GM23338 (cell line): ENCODE results near the gene UQCRH. TPM values are rescaled to one million over a fixed set of nuclear protein-coding genes. Genes with fewer than 3 reads are reported as not detected.
A peak's percentile ranks its signal among the peaks of the same experiment; 100 is the strongest.

ENCODE experiments used
- ATAC-seq: fragments of 200-7000 bp; cut with Tn5 transposase; 3 replicates; pipeline ENCODE4 v1.9.1; 2020
- DNase-seq: peaks from one replicate; pipeline ENCODE4 v3.0.0-alpha.2; 2015; ENCODE audit warnings: low spot score
- H2AFZ ChIP-seq: fragments of 200-600 bp; sonication (generic); 2 replicates; pipeline ENCODE4 v1.8.0; 2016; ENCODE audit warnings: antibody characterized with exemption, mild to moderate bottlenecking, moderate library complexity
- H3F3A ChIP-seq: fragments of 200-600 bp; sonication (generic); replicated peaks from 2 replicates; pipeline ENCODE4 v1.8.0; 2017; ENCODE audit warnings: antibody characterized with exemption, mixed run types, low read depth
- H3K27ac ChIP-seq: fragments of 200-600 bp; sonication (generic); 2 replicates; pipeline ENCODE4 v1.6.1; 2016; ENCODE audit warnings: low read depth
- H3K27me3 ChIP-seq: fragments of 200-600 bp; sonication (generic); 2 replicates; pipeline ENCODE4 v1.8.0; 2016; ENCODE audit warnings: mild to moderate bottlenecking, mixed run types, moderate library complexity; ENCODE audit not compliant: insufficient read depth
- H3K36me3 ChIP-seq: fragments of 200-600 bp; sonication (generic); 2 replicates; pipeline ENCODE4 v1.8.0; 2016; ENCODE audit warnings: mild to moderate bottlenecking; ENCODE audit not compliant: insufficient read depth
- H3K4me1 ChIP-seq: fragments of 200-600 bp; sonication (generic); 2 replicates; pipeline ENCODE4 v1.8.0; 2016; ENCODE audit warnings: mild to moderate bottlenecking, moderate library complexity; ENCODE audit not compliant: insufficient read depth
- H3K4me2 ChIP-seq: fragments of 200-600 bp; sonication (generic); 2 replicates; pipeline ENCODE4 v1.7.1; 2017; ENCODE audit warnings: mixed run types
- H3K4me3 ChIP-seq: fragments of 200-600 bp; sonication (generic); 2 replicates; pipeline ENCODE4 v1.6.1; 2016; ENCODE audit warnings: mixed run types
- H3K79me2 ChIP-seq: fragments of 200-600 bp; sonication (generic); replicated peaks from 2 replicates; pipeline ENCODE4 v1.8.0; 2017; ENCODE audit warnings: mild to moderate bottlenecking; ENCODE audit not compliant: insufficient read depth
- H3K9me2 ChIP-seq: fragments of 200-600 bp; sonication (generic); 2 replicates; pipeline ENCODE4 v1.8.0; 2017; ENCODE audit not compliant: insufficient read depth
- H4K20me1 ChIP-seq: fragments of 200-600 bp; sonication (generic); replicated peaks from 2 replicates; pipeline ENCODE4 v1.8.0; 2017; ENCODE audit warnings: mild to moderate bottlenecking; ENCODE audit not compliant: insufficient read depth
- H3K27ac Mint-ChIP-seq: 2 replicates; pipeline ENCODE4 v1.8.0; 2020; ENCODE audit warnings: inconsistent platforms, mild to moderate bottlenecking, moderate library complexity, mixed read lengths
- H3K27me3 Mint-ChIP-seq: 3 replicates; pipeline ENCODE4 v1.8.0; 2022; ENCODE audit warnings: low read depth, mild to moderate bottlenecking, moderate library complexity, mixed read lengths, inconsistent platforms; ENCODE audit not compliant: insufficient read depth, poor library complexity
- H3K36me3 Mint-ChIP-seq: 3 replicates; pipeline ENCODE4 v1.8.0; 2021; ENCODE audit warnings: low read depth, mild to moderate bottlenecking, inconsistent platforms, moderate library complexity, mixed read lengths
- H3K4me1 Mint-ChIP-seq: 3 replicates; pipeline ENCODE4 v1.8.0; 2020; ENCODE audit warnings: mild to moderate bottlenecking, inconsistent platforms, mixed read lengths
- H3K4me3 Mint-ChIP-seq: 3 replicates; pipeline ENCODE4 v1.8.0; 2021; ENCODE audit warnings: moderate library complexity, mild to moderate bottlenecking, inconsistent platforms, mixed read lengths
- H3K9me3 Mint-ChIP-seq: 3 replicates; pipeline ENCODE4 v1.8.0; 2020; ENCODE audit warnings: moderate library complexity, mild to moderate bottlenecking, inconsistent platforms, mixed read lengths
- JUNB ChIP-seq: IDR thresholded peaks from one replicate; pipeline ENCODE4 v1.6.1; 2016; ENCODE audit warnings: antibody characterized with exemption; ENCODE audit not compliant: unreplicated experiment
- polyA plus RNA-seq: library from polyadenylated mRNA; unstranded; fragments of >200 nt; fragmentation: Nextera tagmentation; extraction: Ambion mirVana; gene quantifications from 2 replicates; pipeline ENCODE4 v1.2.1, GENCODE V29; 2016
- total RNA-seq: library from RNA; depleted of rRNA; stranded (reverse); fragments of >200 nt; shearing (Covaris generic); gene quantifications from 2 replicates; pipeline ENCODE4 v1.2.3, GENCODE V29; 2014
- TF ChIP-seq, protein P1 (sequence below): fragments of 250-450 bp; sonication (Bioruptor Pico); IDR thresholded peaks from 2 replicates; pipeline ENCODE4 v1.5.0; 2020; ENCODE audit warnings: mild to moderate bottlenecking, moderate library complexity
- TF ChIP-seq, protein P2 (sequence below): IDR thresholded peaks from 2 replicates; pipeline ENCODE4 v1.6.1; 2016; ENCODE audit warnings: antibody characterized with exemption

The UQCRH gene
- total and polyA plus RNA-seq, 2 experiments from 2014 or later = 579 to 1,330 TPM

DNA sequence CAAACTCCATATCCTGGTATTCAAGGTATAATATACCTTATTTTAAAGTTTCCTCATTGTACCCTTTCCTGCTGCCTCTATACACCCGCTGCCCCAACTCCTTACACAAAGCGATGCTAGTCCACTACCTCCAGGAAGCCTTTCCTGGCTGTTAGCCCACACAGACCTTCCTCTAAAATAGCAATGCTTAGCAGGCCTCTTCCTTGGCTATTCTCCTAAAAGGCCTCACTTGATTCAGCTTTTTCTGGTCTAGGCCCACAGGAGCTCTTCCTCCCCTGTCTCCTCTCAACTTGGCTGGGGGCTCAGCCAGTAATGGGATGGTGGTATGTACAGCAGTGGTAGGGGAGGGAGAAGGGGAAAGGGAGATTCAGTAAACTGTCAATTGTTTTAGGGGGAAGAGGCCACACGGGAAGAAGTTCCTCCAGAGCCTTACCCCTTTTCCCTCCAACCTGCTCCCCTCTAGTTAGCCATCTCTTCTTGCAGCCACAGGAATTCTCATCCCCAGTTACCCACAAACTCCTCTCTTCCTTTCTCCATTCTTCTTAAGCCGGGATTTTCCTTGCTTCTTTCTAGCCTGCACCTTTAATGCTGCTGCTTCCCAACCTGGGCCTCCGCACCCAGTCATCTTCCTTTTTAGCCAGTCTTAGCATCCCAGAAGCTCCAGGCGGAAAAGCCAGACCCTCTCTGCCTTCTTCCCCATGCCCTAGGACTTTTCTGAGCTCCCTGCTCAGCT, 2.7 kb upstream of the UQCRH start (continued):
- TF ChIP-seq, protein P1, sequence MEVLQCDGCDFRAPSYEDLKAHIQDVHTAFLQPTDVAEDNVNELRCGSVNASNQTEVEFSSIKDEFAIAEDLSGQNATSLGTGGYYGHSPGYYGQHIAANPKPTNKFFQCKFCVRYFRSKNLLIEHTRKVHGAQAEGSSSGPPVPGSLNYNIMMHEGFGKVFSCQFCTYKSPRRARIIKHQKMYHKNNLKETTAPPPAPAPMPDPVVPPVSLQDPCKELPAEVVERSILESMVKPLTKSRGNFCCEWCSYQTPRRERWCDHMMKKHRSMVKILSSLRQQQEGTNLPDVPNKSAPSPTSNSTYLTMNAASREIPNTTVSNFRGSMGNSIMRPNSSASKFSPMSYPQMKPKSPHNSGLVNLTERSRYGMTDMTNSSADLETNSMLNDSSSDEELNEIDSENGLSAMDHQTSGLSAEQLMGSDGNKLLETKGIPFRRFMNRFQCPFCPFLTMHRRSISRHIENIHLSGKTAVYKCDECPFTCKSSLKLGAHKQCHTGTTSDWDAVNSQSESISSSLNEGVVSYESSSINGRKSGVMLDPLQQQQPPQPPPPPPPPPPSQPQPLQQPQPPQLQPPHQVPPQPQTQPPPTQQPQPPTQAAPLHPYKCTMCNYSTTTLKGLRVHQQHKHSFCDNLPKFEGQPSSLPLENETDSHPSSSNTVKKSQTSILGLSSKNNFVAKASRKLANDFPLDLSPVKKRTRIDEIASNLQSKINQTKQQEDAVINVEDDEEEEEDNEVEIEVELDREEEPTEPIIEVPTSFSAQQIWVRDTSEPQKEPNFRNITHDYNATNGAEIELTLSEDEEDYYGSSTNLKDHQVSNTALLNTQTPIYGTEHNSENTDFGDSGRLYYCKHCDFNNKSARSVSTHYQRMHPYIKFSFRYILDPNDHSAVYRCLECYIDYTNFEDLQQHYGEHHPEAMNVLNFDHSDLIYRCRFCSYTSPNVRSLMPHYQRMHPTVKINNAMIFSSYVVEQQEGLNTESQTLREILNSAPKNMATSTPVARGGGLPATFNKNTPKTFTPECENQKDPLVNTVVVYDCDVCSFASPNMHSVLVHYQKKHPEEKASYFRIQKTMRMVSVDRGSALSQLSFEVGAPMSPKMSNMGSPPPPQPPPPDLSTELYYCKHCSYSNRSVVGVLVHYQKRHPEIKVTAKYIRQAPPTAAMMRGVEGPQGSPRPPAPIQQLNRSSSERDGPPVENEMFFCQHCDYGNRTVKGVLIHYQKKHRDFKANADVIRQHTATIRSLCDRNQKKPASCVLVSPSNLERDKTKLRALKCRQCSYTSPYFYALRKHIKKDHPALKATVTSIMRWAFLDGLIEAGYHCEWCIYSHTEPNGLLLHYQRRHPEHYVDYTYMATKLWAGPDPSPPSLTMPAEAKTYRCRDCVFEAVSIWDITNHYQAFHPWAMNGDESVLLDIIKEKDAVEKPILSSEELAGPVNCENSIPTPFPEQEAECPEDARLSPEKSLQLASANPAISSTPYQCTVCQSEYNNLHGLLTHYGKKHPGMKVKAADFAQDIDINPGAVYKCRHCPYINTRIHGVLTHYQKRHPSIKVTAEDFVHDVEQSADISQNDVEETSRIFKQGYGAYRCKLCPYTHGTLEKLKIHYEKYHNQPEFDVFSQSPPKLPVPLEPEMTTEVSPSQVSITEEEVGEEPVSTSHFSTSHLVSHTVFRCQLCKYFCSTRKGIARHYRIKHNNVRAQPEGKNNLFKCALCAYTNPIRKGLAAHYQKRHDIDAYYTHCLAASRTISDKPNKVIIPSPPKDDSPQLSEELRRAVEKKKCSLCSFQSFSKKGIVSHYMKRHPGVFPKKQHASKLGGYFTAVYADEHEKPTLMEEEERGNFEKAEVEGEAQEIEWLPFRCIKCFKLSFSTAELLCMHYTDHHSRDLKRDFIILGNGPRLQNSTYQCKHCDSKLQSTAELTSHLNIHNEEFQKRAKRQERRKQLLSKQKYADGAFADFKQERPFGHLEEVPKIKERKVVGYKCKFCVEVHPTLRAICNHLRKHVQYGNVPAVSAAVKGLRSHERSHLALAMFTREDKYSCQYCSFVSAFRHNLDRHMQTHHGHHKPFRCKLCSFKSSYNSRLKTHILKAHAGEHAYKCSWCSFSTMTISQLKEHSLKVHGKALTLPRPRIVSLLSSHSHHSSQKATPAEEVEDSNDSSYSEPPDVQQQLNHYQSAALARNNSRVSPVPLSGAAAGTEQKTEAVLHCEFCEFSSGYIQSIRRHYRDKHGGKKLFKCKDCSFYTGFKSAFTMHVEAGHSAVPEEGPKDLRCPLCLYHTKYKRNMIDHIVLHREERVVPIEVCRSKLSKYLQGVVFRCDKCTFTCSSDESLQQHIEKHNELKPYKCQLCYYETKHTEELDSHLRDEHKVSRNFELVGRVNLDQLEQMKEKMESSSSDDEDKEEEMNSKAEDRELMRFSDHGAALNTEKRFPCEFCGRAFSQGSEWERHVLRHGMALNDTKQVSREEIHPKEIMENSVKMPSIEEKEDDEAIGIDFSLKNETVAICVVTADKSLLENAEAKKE (CRISPR knock-in tag) = no peak

DNA sequence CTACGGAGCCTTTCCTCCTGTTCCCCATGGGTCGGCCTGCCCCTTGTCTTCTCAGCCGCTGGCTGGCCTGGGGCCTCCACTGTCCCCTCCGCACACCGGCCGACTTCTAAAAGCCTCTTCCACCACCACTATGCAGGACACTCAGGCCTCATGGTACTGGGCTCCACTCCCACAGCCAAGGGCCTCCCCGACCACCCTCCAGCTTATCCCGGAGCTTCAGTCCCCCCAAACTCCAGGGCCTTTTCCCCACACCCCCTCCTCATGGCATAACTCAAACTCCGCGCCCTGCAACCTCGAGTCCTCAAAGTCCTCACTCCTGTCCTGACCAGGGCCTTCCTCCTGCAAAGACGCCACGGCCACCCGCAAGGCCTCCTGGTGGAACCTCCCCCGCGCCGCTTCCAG, 2.1 kb upstream of the UQCRH start:
- Histone ChIP-seq H3K4me3 (peak overlapping the region; percentile 93), H4K20me1 (peaks cover 18% of the 10 kb centered on the region), H3K36me3 (peaks cover 9% of the 10 kb centered on the region), H3K9me2 (no peaks in the 10 kb centered on the region), H3F3A (peaks cover 13% of the 10 kb centered on the region), H3K27me3 (no peaks in the 10 kb centered on the region), H3K4me2 (peak overlapping the region; percentile 88), H3K79me2 (peaks cover 77% of the 10 kb centered on the region), H3K4me1 (peaks cover 39% of the 10 kb centered on the region), H3K27ac (peak overlapping the region; percentile 79), H2AFZ (0 out of 2 replicates have a peak overlapping the region, but pooled peaks have one; percentile 15)
- peaks cover 8% of the 10 kb centered on the region for H3K27me3 Mint-ChIP-seq
- peaks cover 37% of the 10 kb centered on the region for H3K4me1 Mint-ChIP-seq
- peak overlapping the region; percentile 98 for H3K4me3 Mint-ChIP-seq
- peak overlapping the region; percentile 86 for H3K27ac Mint-ChIP-seq
- peaks cover 41% of the 10 kb centered on the region for H3K36me3 Mint-ChIP-seq
- ATAC-seq (no peak; the same call in 2 of the 3 replicates), DNase-seq (no peak)
- peaks cover 7% of the 10 kb centered on the region for H3K9me3 Mint-ChIP-seq
- no peak for TF ChIP-seq JUNB
- TF ChIP-seq, protein P2, sequence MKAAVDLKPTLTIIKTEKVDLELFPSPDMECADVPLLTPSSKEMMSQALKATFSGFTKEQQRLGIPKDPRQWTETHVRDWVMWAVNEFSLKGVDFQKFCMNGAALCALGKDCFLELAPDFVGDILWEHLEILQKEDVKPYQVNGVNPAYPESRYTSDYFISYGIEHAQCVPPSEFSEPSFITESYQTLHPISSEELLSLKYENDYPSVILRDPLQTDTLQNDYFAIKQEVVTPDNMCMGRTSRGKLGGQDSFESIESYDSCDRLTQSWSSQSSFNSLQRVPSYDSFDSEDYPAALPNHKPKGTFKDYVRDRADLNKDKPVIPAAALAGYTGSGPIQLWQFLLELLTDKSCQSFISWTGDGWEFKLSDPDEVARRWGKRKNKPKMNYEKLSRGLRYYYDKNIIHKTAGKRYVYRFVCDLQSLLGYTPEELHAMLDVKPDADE = no peak
